B cell (primary cell): ENCODE results near the gene TRMO.

Experiments used
- CTCF ChIP-seq: fragments of 200-600 bp; IDR thresholded peaks from one replicate; pipeline ENCODE4 v1.8.0; 2022; ENCODE audit warnings: antibody characterized with exemption, mild to moderate bottlenecking
- EZH2 ChIP-seq: IDR thresholded peaks from 2 replicates; pipeline ENCODE4 v1.6.1; 2012; ENCODE audit warnings: borderline replicate concordance, low read depth, mild to moderate bottlenecking, moderate library complexity, low read length; ENCODE audit not compliant: insufficient read depth, poor library complexity, severe bottlenecking

- TF ChIP-seq CTCF (no peak), EZH2 (no peak)
These were observed 19.1 kb downstream of the TRMO start for GRCh38 chr9:97903177-97903576.
